HG03571 (cell line): ENCODE results near the gene PITHD1.
"Not testable (repeated sequence)": the region's sequence is repeated elsewhere in the genome, so short reads cannot be mapped to it uniquely, and the experiment has no call there.

ENCODE experiments used
- ATAC-seq: cut with Tn5 transposase; IDR thresholded peaks from one replicate; pipeline ENCODE4 v1.9.1; 2021; ENCODE audit not compliant: unreplicated experiment

Gene PITHD1

GRCh38 chr1:23797478-23798448 lies 19.5 kb downstream of the PITHD1 start:
- ATAC-seq: no peak

- ATAC-seq: no peak
Observed at GRCh38 chr1:23798662-23799142, 20.5 kb downstream of the PITHD1 start.

- ATAC-seq: no peak
Observed at GRCh38 chr1:23799255-23799569, 21.0 kb downstream of the PITHD1 start.

GRCh38 chr1:23799570-23800399 lies 21.6 kb downstream of the PITHD1 start:
- ATAC-seq: no peak

- ATAC-seq: peak; percentile 68
Observed at GRCh38 chr1:23800400-23801337, 22.5 kb downstream of the PITHD1 start, which contains the start of gene GALE. TSS of gene GALE (minus strand) at chr1:23800754. CDS start at chr1:23799007, 1,747 bp downstream.

GRCh38 chr1:23801338-23801748 lies 23.1 kb downstream of the PITHD1 start:
- no peak for ATAC-seq

- ATAC-seq: no peak
Observed at GRCh38 chr1:23801876-23802275, 23.7 kb downstream of the PITHD1 start.

- not testable (repeated sequence) for ATAC-seq
Observed at GRCh38 chr1:23802809-23803342, 24.7 kb downstream of the PITHD1 start.

- ATAC-seq: no peak
Observed at GRCh38 chr1:23803674-23804073, 25.5 kb downstream of the PITHD1 start.

GRCh38 chr1:23804183-23804835 lies 26.1 kb downstream of the PITHD1 start:
- no peak for ATAC-seq

- ATAC-seq: no peak
Observed at GRCh38 chr1:23805025-23805424, 26.8 kb downstream of the PITHD1 start.

GRCh38 chr1:23806280-23806679 lies 28.1 kb downstream of the PITHD1 start:
- ATAC-seq: no peak

GRCh38 chr1:23807453-23807852 lies 29.2 kb downstream of the PITHD1 start:
- ATAC-seq: no peak

- ATAC-seq: no peak
Observed at GRCh38 chr1:23809751-23810171, 31.5 kb downstream of the PITHD1 start.

- ATAC-seq: no peak
Observed at GRCh38 chr1:23810818-23811540, 32.8 kb downstream of the PITHD1 start.

GRCh38 chr1:23814016-23814415 lies 35.8 kb downstream of the PITHD1 start:
- no peak for ATAC-seq

- no peak for ATAC-seq
Observed at GRCh38 chr1:23816361-23816760, 38.1 kb downstream of the PITHD1 start.

- ATAC-seq: no peak
Observed at GRCh38 chr1:23816906-23817305, 38.7 kb downstream of the PITHD1 start.

GRCh38 chr1:23817633-23818032 lies 39.4 kb downstream of the PITHD1 start:
- ATAC-seq: no peak
